ENCODE data around the gene NDC80.

NDC80 gene

GRCh38 chr18:2627821-2628276 lies 56.5 kb downstream of the NDC80 start:
- TF ChIP-seq POLR2A (IDR thresholded peaks at IDR 0.05; ENCODE audit: low read length), result no peak
- TF ChIP-seq GATA1 (IDR thresholded peaks at IDR 0.05; ENCODE audit: low read depth, low read length), result no peak
- peak; percentile 16 to 51 for DNase-seq

- no peak for TF ChIP-seq GATA1 (IDR thresholded peaks at IDR 0.05; ENCODE audit: low read depth, low read length)
- TF ChIP-seq POLR2A (IDR thresholded peaks at IDR 0.05; ENCODE audit: low read length), result no peak
- DNase-seq, result no peak
Observed at GRCh38 chr18:2629003-2629402, 57.6 kb downstream of the NDC80 start.

GRCh38 chr18:2635586-2635985 lies 64.2 kb downstream of the NDC80 start:
- TF ChIP-seq GATA1 (IDR thresholded peaks at IDR 0.05; ENCODE audit: low read depth, low read length) (no peak), POLR2A (IDR thresholded peaks at IDR 0.05; ENCODE audit: low read length) (no peak)
- DNase-seq, result no peak

- no peak for DNase-seq
- no peak for TF ChIP-seq POLR2A (IDR thresholded peaks at IDR 0.05; ENCODE audit: low read length)
- TF ChIP-seq GATA1 (IDR thresholded peaks at IDR 0.05; ENCODE audit: low read depth, low read length), result no peak
Observed at GRCh38 chr18:2636126-2636631, 64.8 kb downstream of the NDC80 start.

- peak; percentile 37 to 48 for DNase-seq
- no peak for TF ChIP-seq GATA1 (IDR thresholded peaks at IDR 0.05; ENCODE audit: low read depth, low read length)
- no peak for TF ChIP-seq POLR2A (IDR thresholded peaks at IDR 0.05; ENCODE audit: low read length)
Observed at GRCh38 chr18:2641638-2642037, 70.3 kb downstream of the NDC80 start.

GRCh38 chr18:2642771-2643170 lies 71.4 kb downstream of the NDC80 start:
- TF ChIP-seq POLR2A (IDR thresholded peaks at IDR 0.05; ENCODE audit: low read length), result no peak
- no peak for TF ChIP-seq GATA1 (IDR thresholded peaks at IDR 0.05; ENCODE audit: low read depth, low read length)
- no peak for DNase-seq

- no peak for DNase-seq
Observed at GRCh38 chr18:2644535-2644934, 73.2 kb downstream of the NDC80 start.

GRCh38 chr18:2651981-2652380 lies 80.6 kb downstream of the NDC80 start:
- TF ChIP-seq GATA1 (IDR thresholded peaks at IDR 0.05; ENCODE audit: low read depth, low read length), result no peak
- TF ChIP-seq POLR2A (IDR thresholded peaks at IDR 0.05; ENCODE audit: low read length), result no peak
- no peak for DNase-seq

More at GRCh38 chr18:2644535-2644934, 73.2 kb downstream of the NDC80 start:
- TF ChIP-seq POLR2A (IDR thresholded peaks at IDR 0.05; ENCODE audit: low read length), result no peak
- TF ChIP-seq GATA1 (IDR thresholded peaks at IDR 0.05; ENCODE audit: low read depth, low read length), result no peak

- DNase-seq, result no peak
- no peak for TF ChIP-seq POLR2A (IDR thresholded peaks at IDR 0.05; ENCODE audit: low read length)
- TF ChIP-seq GATA1 (IDR thresholded peaks at IDR 0.05; ENCODE audit: low read depth, low read length), result no peak
Observed at GRCh38 chr18:2653467-2653866, 82.1 kb downstream of the NDC80 start.

- no peak for DNase-seq
- TF ChIP-seq GATA1 (IDR thresholded peaks at IDR 0.05; ENCODE audit: low read depth, low read length) (no peak), POLR2A (IDR thresholded peaks at IDR 0.05; ENCODE audit: low read length) (no peak)
Observed at GRCh38 chr18:2654169-2654927, 83.0 kb downstream of the NDC80 start.

- no peak for TF ChIP-seq GATA1 (IDR thresholded peaks at IDR 0.05; ENCODE audit: low read depth, low read length)
- TF ChIP-seq POLR2A (IDR thresholded peaks at IDR 0.05; ENCODE audit: low read length), result no peak
- DNase-seq, result no peak
Observed at GRCh38 chr18:2654928-2655177, 83.5 kb downstream of the NDC80 start.

- TF ChIP-seq GATA1 (IDR thresholded peaks at IDR 0.05; ENCODE audit: low read depth, low read length), result no peak
- TF ChIP-seq POLR2A (IDR thresholded peaks at IDR 0.05; ENCODE audit: low read length), result peak; percentile 91
Observed at GRCh38 chr18:2655178-2655953, 84.0 kb downstream of the NDC80 start, which contains the start of gene SMCHD1. SMCHD1 (plus strand) TSS chr18:2655726; CDS start chr18:2656076, 350 bp downstream.

GRCh38 chr18:2655954-2656236 lies 84.5 kb downstream of the NDC80 start:
- TF ChIP-seq GATA1 (IDR thresholded peaks at IDR 0.05; ENCODE audit: low read depth, low read length), result no peak
- peak; percentile 60 for TF ChIP-seq POLR2A (IDR thresholded peaks at IDR 0.05; ENCODE audit: low read length)
- DNase-seq, result peak in 1 of 2 experiments; percentile 89

More at GRCh38 chr18:2655178-2655953, 84.0 kb downstream of the NDC80 start, which contains the start of gene SMCHD1:
- DNase-seq, result peak; percentile 93 to 98

GRCh38 chr18:2656237-2656980 lies 85.1 kb downstream of the NDC80 start:
- DNase-seq, result peak; percentile 83 to 90
- TF ChIP-seq GATA1 (IDR thresholded peaks at IDR 0.05; ENCODE audit: low read depth, low read length) (no peak), POLR2A (IDR thresholded peaks at IDR 0.05; ENCODE audit: low read length) (no peak)

Measured in erythroblast (primary cell).